ENCODE results near the gene NT5M. TPM values are rescaled to one million over a fixed set of nuclear protein-coding genes. Genes with fewer than 3 reads are reported as not detected.
"Not testable (repeated sequence)": the region's sequence is repeated elsewhere in the genome, so short reads cannot be mapped to it uniquely, and the experiment has no call there.

NT5M gene
- total and polyA plus RNA-seq, 8 donors, result 0.72 to 6.6 (median 2.8) TPM; not detected in 2

- Histone ChIP-seq H3K36me3 (peaks cover 67 to 99% (median 98%) of the 10 kb centered on the region in 4 donors), H3K4me3 (no peak overlapping the region), H3K27ac (no peak overlapping the region), H3K27me3 (no peaks in the 10 kb centered on the region), H3K9me3 (no peaks in the 10 kb centered on the region), H3K4me1 (no peaks in the 10 kb centered on the region)
- intact Hi-C loops (cut with DNase I; ENCODE audit: low total_unique reads), result no loop called here
- 84 to 91% (median 90%) methylated on average over 8 to 9 of the region's 9 CpGs for WGBS, 5 donors
- TF ChIP-seq POLR2AphosphoS5 (IDR thresholded peaks at IDR 0.05) (no peak), EP300 (IDR thresholded peaks at IDR 0.05) (no peak), POLR2A (IDR thresholded peaks at IDR 0.05) (no peak)
- TF ChIP-seq, protein P1, sequence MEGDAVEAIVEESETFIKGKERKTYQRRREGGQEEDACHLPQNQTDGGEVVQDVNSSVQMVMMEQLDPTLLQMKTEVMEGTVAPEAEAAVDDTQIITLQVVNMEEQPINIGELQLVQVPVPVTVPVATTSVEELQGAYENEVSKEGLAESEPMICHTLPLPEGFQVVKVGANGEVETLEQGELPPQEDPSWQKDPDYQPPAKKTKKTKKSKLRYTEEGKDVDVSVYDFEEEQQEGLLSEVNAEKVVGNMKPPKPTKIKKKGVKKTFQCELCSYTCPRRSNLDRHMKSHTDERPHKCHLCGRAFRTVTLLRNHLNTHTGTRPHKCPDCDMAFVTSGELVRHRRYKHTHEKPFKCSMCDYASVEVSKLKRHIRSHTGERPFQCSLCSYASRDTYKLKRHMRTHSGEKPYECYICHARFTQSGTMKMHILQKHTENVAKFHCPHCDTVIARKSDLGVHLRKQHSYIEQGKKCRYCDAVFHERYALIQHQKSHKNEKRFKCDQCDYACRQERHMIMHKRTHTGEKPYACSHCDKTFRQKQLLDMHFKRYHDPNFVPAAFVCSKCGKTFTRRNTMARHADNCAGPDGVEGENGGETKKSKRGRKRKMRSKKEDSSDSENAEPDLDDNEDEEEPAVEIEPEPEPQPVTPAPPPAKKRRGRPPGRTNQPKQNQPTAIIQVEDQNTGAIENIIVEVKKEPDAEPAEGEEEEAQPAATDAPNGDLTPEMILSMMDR (IDR thresholded peaks at IDR 0.05), result peak in 1 of 7 experiments; percentile 15
- no peak for DNase-seq
Measured at GRCh38 chr17:17269926-17270773, 33.0 kb upstream of the NT5M start.

DNA sequence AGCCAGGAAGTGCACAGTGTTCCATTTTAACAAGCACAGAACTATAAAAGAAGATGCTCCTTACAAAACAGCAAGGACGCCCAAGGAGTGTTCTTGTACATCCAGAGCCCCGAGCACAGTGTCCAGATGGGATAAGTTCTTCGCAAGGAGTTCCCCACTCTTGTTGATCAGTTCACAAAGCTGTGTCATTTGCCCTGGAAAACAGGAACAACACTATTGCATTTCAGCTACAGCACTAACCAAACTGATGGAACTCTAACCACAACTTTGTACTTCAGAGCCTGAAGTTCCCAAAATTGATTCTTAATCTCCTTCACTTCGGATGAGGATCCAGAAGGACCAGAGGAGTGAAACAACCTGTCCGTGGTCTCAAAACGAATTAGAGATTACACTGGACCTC, 27.2 kb upstream of the NT5M start:
- Histone ChIP-seq H3K9me3 (no peaks in the 10 kb centered on the region), H3K36me3 (peaks cover 13 to 50% (median 49%) of the 10 kb centered on the region in 4 donors), H3K27me3 (no peaks in the 10 kb centered on the region), H3K27ac (peak overlapping the region in 1 of 5 donors; percentile 45), H3K4me3 (no peak overlapping the region), H3K4me1 (peaks cover 18 to 47% (median 33%) of the 10 kb centered on the region in 4 donors)
- TF ChIP-seq, protein P1 (IDR thresholded peaks at IDR 0.05), result no peak
- no peak for TF ChIP-seq EP300 (IDR thresholded peaks at IDR 0.05)
- no peak for TF ChIP-seq POLR2A (IDR thresholded peaks at IDR 0.05)
- no peak for TF ChIP-seq POLR2AphosphoS5 (IDR thresholded peaks at IDR 0.05)
- intact Hi-C loops (cut with DNase I; ENCODE audit: low total_unique reads), result no loop called here
- no peak for DNase-seq
- 76 to 88% (median 82%) methylated on average over 6 of the region's 6 CpGs for WGBS, 5 donors

GRCh38 chr17:17277431-17277830, 25.7 kb upstream of the NT5M start:
- H3K27ac ChIP-seq; intact Hi-C loops (cut with DNase I; ENCODE audit: low total_unique reads); DNase-seq; H3K27me3 ChIP-seq; H3K4me3 ChIP-seq; H3K9me3 ChIP-seq: not testable (repeated sequence)
- H3K4me1 ChIP-seq, result peaks cover 18 to 55% (median 40%) of the 10 kb centered on the region in 4 donors
- 92 to 96% (median 95%) methylated on average over 5 of the region's 5 CpGs for WGBS, 5 donors
- peaks cover 13 to 37% (median 36%) of the 10 kb centered on the region in 4 donors for H3K36me3 ChIP-seq

DNA sequence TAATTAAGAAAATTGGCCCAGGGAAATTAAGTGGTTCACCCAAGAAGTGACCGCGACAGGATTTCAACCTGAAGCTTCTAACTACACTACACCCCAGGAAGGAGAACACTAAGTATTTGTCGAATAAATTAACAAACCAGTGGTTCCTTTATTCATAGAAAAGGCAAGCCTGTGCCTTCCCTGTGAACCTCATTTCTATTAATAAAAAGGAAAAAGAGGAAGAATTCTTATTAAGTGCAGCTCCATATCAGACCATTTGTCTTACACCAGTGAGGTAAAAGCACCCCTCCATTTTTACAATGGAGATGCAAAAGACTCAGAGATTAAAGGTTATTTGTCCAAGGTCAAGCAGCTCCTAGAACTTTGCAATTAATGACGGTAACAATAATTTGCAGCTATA, 23.9 kb upstream of the NT5M start:
- 74 to 83% (median 82%) methylated on average over 4 of the region's 4 CpGs for WGBS, 5 donors

More for the DNA sequence above, 23.9 kb upstream of the NT5M start:
- no peak for DNase-seq
- Histone ChIP-seq H3K4me1 (peaks cover 18 to 55% (median 40%) of the 10 kb centered on the region in 4 donors), H3K9me3 (no peaks in the 10 kb centered on the region), H3K27ac (no peak overlapping the region), H3K36me3 (peaks cover 0 to 18% (median 17%) of the 10 kb centered on the region in 4 donors), H3K27me3 (no peaks in the 10 kb centered on the region), H3K4me3 (peak overlapping the region in 2 of 4 donors; percentile 93 to 97)
- TF ChIP-seq POLR2AphosphoS5 (IDR thresholded peaks at IDR 0.05), result no peak
- no peak for TF ChIP-seq EP300 (IDR thresholded peaks at IDR 0.05)
- no peak for TF ChIP-seq POLR2A (IDR thresholded peaks at IDR 0.05)
- TF ChIP-seq, protein P1 (IDR thresholded peaks at IDR 0.05), result no peak
- intact Hi-C loops (cut with DNase I; ENCODE audit: low total_unique reads), result no loop called here
